GM18870 (cell line): ENCODE measurements around the gene SLC16A12.

ENCODE experiments used
- ATAC-seq: cut with Tn5 transposase; IDR thresholded peaks from one replicate; pipeline ENCODE4 v1.9.1; 2021; ENCODE audit warnings: moderate library complexity; ENCODE audit not compliant: unreplicated experiment

The SLC16A12 gene

GRCh38 chr10:89535171-89536012, at the start of gene SLC16A12:
TSS of gene SLC16A12 (minus strand) at chr10:89535594. CDS start at chr10:89462578, 73,016 bp downstream.
- ATAC-seq = no peak

GRCh38 chr10:89582022-89582421, 46.6 kb upstream of the SLC16A12 start:
- ATAC-seq = no peak

- ATAC-seq = no peak
These were observed 44.8 kb upstream of the SLC16A12 start for GRCh38 chr10:89580243-89580642.

GRCh38 chr10:89576696-89577095, 41.3 kb upstream of the SLC16A12 start:
- ATAC-seq = no peak

GRCh38 chr10:89576022-89576421, 40.6 kb upstream of the SLC16A12 start:
- no peak for ATAC-seq

GRCh38 chr10:89575031-89575430, 39.6 kb upstream of the SLC16A12 start:
- no peak for ATAC-seq

- ATAC-seq = no peak
These were observed 39.0 kb upstream of the SLC16A12 start for GRCh38 chr10:89574368-89574767.

- ATAC-seq = no peak
These were observed 32.3 kb upstream of the SLC16A12 start for GRCh38 chr10:89567576-89568245.

GRCh38 chr10:89566992-89567391, 31.6 kb upstream of the SLC16A12 start:
- ATAC-seq = no peak

- ATAC-seq = no peak
These were observed 30.9 kb upstream of the SLC16A12 start for GRCh38 chr10:89566095-89566950.

- ATAC-seq = no peak
These were observed 29.8 kb upstream of the SLC16A12 start for GRCh38 chr10:89565180-89565579.

- no peak for ATAC-seq
These were observed 28.6 kb upstream of the SLC16A12 start for GRCh38 chr10:89563861-89564478.

GRCh38 chr10:89563311-89563710, 27.9 kb upstream of the SLC16A12 start:
- ATAC-seq = no peak

- ATAC-seq = no peak
These were observed 21.2 kb upstream of the SLC16A12 start for GRCh38 chr10:89556600-89556999.

- no peak for ATAC-seq
These were observed 20.5 kb upstream of the SLC16A12 start for GRCh38 chr10:89555688-89556445.

GRCh38 chr10:89554433-89554832, 19.0 kb upstream of the SLC16A12 start:
- no peak for ATAC-seq

GRCh38 chr10:89553064-89553734, 17.8 kb upstream of the SLC16A12 start:
- no peak for ATAC-seq

- no peak for ATAC-seq
These were observed 16.8 kb upstream of the SLC16A12 start for GRCh38 chr10:89552213-89552612.

- no peak for ATAC-seq
These were observed 15.1 kb upstream of the SLC16A12 start for GRCh38 chr10:89550509-89550908.

GRCh38 chr10:89549510-89549909, 14.1 kb upstream of the SLC16A12 start:
- ATAC-seq = no peak
